CD4-positive, alpha-beta T cell (primary cell): ENCODE measurements around the gene KCTD11. TPM values are rescaled to one million over a fixed set of nuclear protein-coding genes. Genes with fewer than 3 reads are reported as not detected.

ENCODE experiments used
- total RNA-seq, 174 experiments: library from RNA in 2 of 174; stranded (reverse) in 2 of 174; gene quantifications; one replicate each; pipeline ENCODE4 v1.2.3 and lab custom pipeline; 2021 to 2026

Gene KCTD11
- total RNA-seq, 2 experiments from 2014 or later, result 1.3 to 1.6 TPM

Other genes with a start within 250 kb of the KCTD11 start
- under 1 TPM; 0.20 to 0.36 TPM for gene ASGR2, start 237.3 kb upstream of the KCTD11 start, total RNA-seq
- gene ASGR1, start 172.8 kb upstream of the KCTD11 start, total RNA-seq, result under 1 TPM; 0.64 to 0.85 TPM
- 10 to 100 TPM; 10.2 to 11.0 TPM for gene DLG4, start 132.3 kb upstream of the KCTD11 start, total RNA-seq
- 100 to 1,000 TPM; 237 to 257 TPM for gene ACADVL, start 132.2 kb upstream of the KCTD11 start, total RNA-seq
- gene DVL2, start 117.6 kb upstream of the KCTD11 start, total RNA-seq, result 10 to 100 TPM; 40.9 to 41.3 TPM
- 1 to 10 TPM; 4.5 to 5.1 TPM for gene PHF23, start 112.7 kb upstream of the KCTD11 start, total RNA-seq
- gene GABARAP, start 109.7 kb upstream of the KCTD11 start, total RNA-seq, result 100 to 1,000 TPM; 182 to 195 TPM
- gene CTDNEP1, start 100.4 kb upstream of the KCTD11 start, total RNA-seq, result 10 to 100 TPM; 79.3 to 80.7 TPM
- 10 to 100 TPM; 20.1 to 21.3 TPM for gene ELP5, start 99.9 kb upstream of the KCTD11 start, total RNA-seq
- gene CLDN7, start 89.7 kb upstream of the KCTD11 start, total RNA-seq, result 1 to 10 TPM; 1.1 to 1.2 TPM
- not detected for gene SLC2A4, start 70.4 kb upstream of the KCTD11 start, total RNA-seq
- under 1 TPM in 1 of 2 experiments, not detected in 1; 0.56 TPM for gene YBX2, start 57.5 kb upstream of the KCTD11 start, total RNA-seq
- 100 to 1,000 TPM; 471 to 480 TPM for gene EIF5A, start 44.5 kb upstream of the KCTD11 start, total RNA-seq
- 100 to 1,000 TPM; 122 to 140 TPM for gene GPS2, start 36.8 kb upstream of the KCTD11 start, total RNA-seq
- gene NEURL4, start 22.8 kb upstream of the KCTD11 start, total RNA-seq, result 10 to 100 TPM; 29.0 to 30.8 TPM
- gene ACAP1, start 15.6 kb upstream of the KCTD11 start, total RNA-seq, result 100 to 1,000 TPM; 565 to 575 TPM
- gene TMEM95, start 3.0 kb downstream of the KCTD11 start, total RNA-seq, result not detected
- 10 to 100 TPM; 11.0 to 12.4 TPM for gene TNK1, start 28.9 kb downstream of the KCTD11 start, total RNA-seq
- gene PLSCR3, start 42.4 kb downstream of the KCTD11 start, total RNA-seq, result 10 to 100 TPM; 66.3 to 70.3 TPM
- gene TMEM256, start 51.9 kb downstream of the KCTD11 start, total RNA-seq, result 10 to 100 TPM; 29.0 to 29.4 TPM
- 1 to 10 TPM; 7.6 to 8.4 TPM for gene NLGN2, start 55.7 kb downstream of the KCTD11 start, total RNA-seq
- not detected for gene SPEM1, start 68.2 kb downstream of the KCTD11 start, total RNA-seq
- not detected for gene SPEM2, start 73.5 kb downstream of the KCTD11 start, total RNA-seq
- not detected for gene SPEM3, start 76.7 kb downstream of the KCTD11 start, total RNA-seq
- gene TMEM102, start 83.3 kb downstream of the KCTD11 start, total RNA-seq, result 1 to 10 TPM; 6.8 to 7.1 TPM
- gene FGF11, start 87.3 kb downstream of the KCTD11 start, total RNA-seq, result 1 to 10 TPM; 1.5 to 1.7 TPM
- gene CHRNB1, start 92.9 kb downstream of the KCTD11 start, total RNA-seq, result 1 to 10 TPM; 1.6 to 2.2 TPM
- gene ZBTB4, start 127.5 kb downstream of the KCTD11 start, total RNA-seq, result 10 to 100 TPM; 55.1 to 55.6 TPM
- under 1 TPM in 1 of 2 experiments, not detected in 1; 0.17 TPM for gene SLC35G6, start 129.3 kb downstream of the KCTD11 start, total RNA-seq
- 100 to 1,000 TPM; 491 to 501 TPM for gene POLR2A, start 132.2 kb downstream of the KCTD11 start, total RNA-seq
- 10 to 100 TPM; 17.0 to 19.1 TPM for gene TNFSF12, start 196.9 kb downstream of the KCTD11 start, total RNA-seq
- 1 to 10 TPM; 1.1 to 1.7 TPM for gene TNFSF13, start 206.6 kb downstream of the KCTD11 start, total RNA-seq
- 10 to 100 TPM; 27.7 to 28.9 TPM for gene SENP3, start 209.8 kb downstream of the KCTD11 start, total RNA-seq
- gene CD68, start 227.5 kb downstream of the KCTD11 start, total RNA-seq, result under 1 TPM; 0.33 to 0.95 TPM
- gene MPDU1, start 231.7 kb downstream of the KCTD11 start, total RNA-seq, result 10 to 100 TPM; 12.0 to 12.9 TPM
- gene SOX15, start 237.9 kb downstream of the KCTD11 start, total RNA-seq, result under 1 TPM in 1 of 2 experiments, not detected in 1; 0.30 TPM